GM19397 (cell line): ENCODE measurements around the gene ZNF668.

ENCODE experiments used
- ATAC-seq: cut with Tn5 transposase; IDR thresholded peaks from one replicate; pipeline ENCODE4 v1.9.1; 2021; ENCODE audit warnings: mild to moderate bottlenecking, moderate library complexity; ENCODE audit not compliant: unreplicated experiment

Gene ZNF668

GRCh38 chr16:31073970-31074813 lies at the start of gene ZNF668, which contains the start of gene ZNF646:
Gene ZNF668 (minus strand): TSS chr16:31074240. CDS start chr16:31064459, 9,781 bp downstream.
Gene ZNF646 (plus strand): TSS chr16:31074422. CDS start chr16:31076325, 1,903 bp downstream.
- ATAC-seq: peak; percentile 73

DNA sequence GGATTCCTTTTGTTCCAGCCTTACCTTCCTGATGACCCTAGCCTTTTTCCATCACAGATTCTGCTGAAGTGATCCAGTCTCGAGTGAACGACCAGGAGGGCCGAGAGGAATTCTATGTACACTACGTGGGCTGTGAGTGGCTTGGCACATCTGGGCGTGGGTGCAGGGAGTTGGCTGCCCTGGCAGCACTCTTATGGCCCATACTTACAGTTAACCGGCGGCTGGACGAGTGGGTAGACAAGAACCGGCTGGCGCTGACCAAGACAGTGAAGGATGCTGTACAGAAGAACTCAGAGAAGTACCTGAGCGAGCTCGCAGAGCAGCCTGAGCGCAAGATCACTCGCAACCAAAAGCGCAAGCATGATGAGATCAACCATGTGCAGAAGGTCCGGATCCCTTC lies 46.1 kb upstream of the ZNF668 start:
- no peak for ATAC-seq

- no peak for ATAC-seq
These were observed 44.4 kb upstream of the ZNF668 start for GRCh38 chr16:31118223-31119155.

GRCh38 chr16:31117384-31118222 lies 43.6 kb upstream of the ZNF668 start, which contains the start of gene KAT8:
Gene KAT8 (plus strand): TSS chr16:31117664. CDS start chr16:31117682, 18 bp downstream.
- ATAC-seq: peak; percentile 88

- ATAC-seq: no peak
These were observed 40.4 kb upstream of the ZNF668 start for GRCh38 chr16:31114468-31114867.

GRCh38 chr16:31113121-31114120 lies 39.4 kb upstream of the ZNF668 start:
- ATAC-seq: no peak

DNA sequence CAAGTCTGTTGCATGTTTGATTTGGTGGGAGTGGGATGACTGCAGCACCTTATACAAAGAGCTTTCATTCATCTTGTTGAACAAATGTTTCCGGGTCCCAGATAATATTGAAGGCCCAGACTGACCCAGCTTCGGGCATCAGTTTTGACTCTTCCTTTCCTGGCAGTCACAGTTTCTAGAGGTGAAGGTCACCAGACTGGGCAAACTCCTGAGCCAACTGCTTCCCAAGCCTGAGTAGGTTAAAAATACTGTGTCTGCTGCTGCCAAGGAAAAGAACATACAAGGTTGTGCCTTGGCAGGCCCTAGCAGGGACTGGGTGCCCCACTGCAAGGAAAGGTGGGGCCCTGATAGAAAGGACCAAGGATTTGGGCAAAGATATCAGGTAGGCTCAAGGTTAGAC lies 38.7 kb upstream of the ZNF668 start:
- no peak for ATAC-seq

- ATAC-seq: no peak
These were observed 37.9 kb upstream of the ZNF668 start for GRCh38 chr16:31111881-31112466.

GRCh38 chr16:31110106-31111034 lies 36.3 kb upstream of the ZNF668 start:
- no peak for ATAC-seq

DNA sequence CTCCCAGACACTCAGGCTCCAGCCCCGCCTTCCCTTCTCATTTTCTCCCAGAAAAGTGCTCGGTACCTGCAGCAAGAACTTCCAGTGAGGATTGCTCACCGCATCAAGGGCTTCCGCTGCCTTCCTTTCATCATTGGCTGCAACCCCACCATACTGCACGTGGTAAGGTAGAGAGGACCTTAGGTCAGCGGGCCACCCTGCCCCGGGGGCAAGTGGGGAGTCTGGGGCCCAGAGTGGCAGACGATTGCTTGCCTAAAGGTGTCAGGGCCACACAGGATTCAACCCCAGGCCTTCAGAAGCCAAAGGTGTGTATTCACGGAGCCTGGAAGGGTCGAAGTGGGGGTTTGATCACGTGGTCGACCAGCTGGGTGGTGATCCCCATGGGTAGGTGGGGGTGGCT lies 35.6 kb upstream of the ZNF668 start:
- ATAC-seq: no peak

DNA sequence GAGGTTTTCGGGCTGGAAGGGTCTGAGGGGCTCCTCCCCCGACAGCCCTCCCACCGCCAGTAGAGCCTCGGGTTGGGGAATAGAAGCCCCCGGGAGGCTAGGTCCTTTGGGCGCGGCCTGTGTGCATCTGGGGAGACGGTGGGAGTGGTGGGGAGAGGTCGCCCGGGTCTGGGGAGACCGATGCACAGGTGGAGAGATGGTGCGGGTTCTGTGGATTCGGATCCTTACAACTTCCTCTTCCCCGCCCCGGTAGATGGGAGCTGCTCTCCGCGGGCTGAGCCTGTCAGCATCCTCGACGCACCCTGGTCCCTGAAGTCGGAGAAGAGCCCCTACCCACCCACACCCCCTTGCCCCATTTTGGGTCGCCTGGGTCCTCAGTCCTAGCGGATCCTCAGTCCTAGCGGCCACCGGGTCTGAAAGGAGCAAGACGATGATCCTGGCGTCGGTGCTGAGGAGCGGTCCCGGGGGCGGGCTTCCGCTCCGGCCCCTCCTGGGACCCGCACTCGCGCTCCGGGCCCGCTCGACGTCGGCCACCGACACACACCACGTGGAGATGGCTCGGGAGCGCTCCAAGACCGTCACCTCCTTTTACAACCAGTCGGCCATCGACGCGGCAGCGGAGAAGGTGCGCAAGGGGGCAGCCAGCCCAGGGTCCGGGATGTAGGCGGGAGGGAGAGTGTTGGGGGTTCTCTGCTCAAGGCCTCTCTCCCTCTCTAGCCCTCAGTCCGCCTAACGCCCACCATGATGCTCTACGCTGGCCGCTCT lies 34.9 kb upstream of the ZNF668 start:
- peak; percentile 10 for ATAC-seq

GRCh38 chr16:31108035-31108793 lies 34.2 kb upstream of the ZNF668 start, which contains the start of gene BCKDK:
Gene BCKDK (plus strand): TSS chr16:31108386. CDS start chr16:31109224, 838 bp downstream.
- ATAC-seq: peak; percentile 85

DNA sequence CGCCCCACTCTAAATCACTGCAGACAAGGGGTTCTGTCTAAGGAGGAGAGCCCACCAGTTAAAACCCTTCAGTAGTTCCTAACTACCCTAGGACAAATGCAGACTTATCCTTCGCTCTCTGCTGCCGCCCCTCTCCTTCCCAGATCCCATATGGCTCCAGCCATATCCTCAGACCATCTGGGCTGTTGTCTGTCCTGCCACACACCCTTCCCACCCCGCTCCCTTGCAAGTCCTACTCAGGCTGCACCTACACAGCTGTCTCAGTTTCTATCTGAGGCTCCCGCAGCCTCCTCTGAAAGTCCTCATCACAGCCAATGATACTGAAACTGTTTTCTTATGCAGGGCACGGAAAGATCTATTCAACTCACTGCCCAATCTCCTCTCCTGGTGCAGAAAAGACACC lies 33.4 kb upstream of the ZNF668 start:
- ATAC-seq: no peak

DNA sequence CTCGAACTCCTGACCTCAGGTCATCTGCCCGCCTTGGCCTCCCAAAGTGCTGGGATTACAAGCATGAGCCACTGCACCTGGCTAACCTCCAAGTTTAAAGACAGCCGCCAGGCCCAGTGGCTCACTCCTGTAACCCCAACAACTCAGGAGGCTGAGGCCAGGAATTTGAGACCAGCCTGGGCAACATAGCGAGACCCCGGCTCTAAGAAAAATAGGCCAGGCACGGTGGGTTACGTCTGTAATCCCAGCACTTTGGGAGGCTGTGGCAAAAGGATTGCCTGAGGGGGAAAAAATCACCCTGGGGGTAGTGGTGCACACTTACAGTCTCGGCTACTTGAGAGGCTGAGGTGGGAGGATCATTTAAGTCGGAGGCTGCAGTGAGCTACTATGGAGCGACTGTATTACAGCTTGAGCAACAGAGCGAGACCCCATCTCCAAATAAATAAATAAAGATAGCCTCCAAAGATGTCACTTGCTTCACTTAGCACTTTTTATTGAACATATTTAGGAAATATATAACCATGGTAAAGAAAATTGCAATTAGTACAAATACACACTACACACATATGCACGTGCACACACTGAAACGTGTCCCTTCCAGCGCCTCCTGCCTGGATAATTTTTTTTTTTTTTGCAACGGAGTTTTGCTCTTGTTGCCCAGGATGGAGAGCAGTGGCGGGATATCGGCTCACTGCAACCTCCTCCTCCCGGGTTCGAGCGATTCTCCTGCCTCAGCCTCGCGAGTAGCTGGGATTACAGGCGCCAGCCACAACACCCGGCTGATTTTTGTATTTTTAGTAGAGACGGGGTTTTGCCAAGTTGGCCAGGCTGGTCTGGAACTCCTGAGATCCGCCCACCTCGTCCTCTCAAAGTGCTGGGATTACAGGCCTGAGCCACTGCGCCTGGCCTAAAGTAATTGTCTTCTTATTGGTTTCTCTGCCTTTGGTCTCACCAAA lies 32.7 kb upstream of the ZNF668 start:
- no peak for ATAC-seq

DNA sequence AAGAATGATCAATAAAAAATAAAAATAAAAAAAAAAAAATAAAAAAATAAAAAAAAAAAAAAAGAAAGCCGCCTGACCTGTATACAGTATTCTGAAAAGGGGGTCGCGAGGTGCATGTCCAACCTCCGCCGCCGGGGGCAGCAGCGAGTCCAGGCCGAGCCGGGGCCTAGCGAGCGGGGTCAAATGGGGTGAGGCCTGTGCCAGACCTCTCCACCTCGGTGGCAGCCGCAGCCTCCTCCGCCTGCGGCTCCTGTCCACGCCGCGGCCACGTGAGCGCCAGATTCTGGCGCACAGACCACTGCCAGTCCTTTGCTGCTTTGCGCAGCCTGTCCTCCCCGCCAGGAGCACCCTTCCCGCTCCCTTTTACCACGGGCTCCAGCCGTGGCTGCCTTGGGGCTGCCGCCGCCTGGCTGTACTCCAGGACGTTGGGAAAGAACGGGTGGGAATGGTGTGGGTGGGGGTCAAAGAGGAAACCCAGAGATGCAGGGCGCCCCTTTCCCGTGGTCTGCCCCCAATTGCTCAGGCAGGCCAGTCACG lies 31.7 kb upstream of the ZNF668 start:
- peak; percentile 44 for ATAC-seq
